Osteoblast (primary cell): ENCODE data around the gene FASN. TPM values are rescaled to one million over a fixed set of nuclear protein-coding genes. Genes with fewer than 3 reads are reported as not detected.

ENCODE experiments used
- DNase-seq: peaks from one replicate; pipeline ENCODE4 v3.0.0; 2011; ENCODE audit warnings: low spot score, mixed read lengths; ENCODE audit not compliant: insufficient read length; ENCODE audit errors: missing footprints
- H2AFZ ChIP-seq: 2 replicates; pipeline ENCODE4 v1.6.0; 2011; ENCODE audit warnings: mild to moderate bottlenecking, low read length
- H3K27ac ChIP-seq: 2 replicates; pipeline ENCODE4 v1.5.1; 2011; ENCODE audit warnings: mild to moderate bottlenecking, low read depth, low read length, moderate library complexity
- H3K27me3 ChIP-seq: 2 replicates; pipeline ENCODE4 v1.6.0; 2012; ENCODE audit warnings: mild to moderate bottlenecking, control low read depth, inconsistent platforms, low read length, moderate library complexity; ENCODE audit not compliant: insufficient read depth
- H3K36me3 ChIP-seq: 2 replicates; pipeline ENCODE4 v1.5.1; 2011; ENCODE audit warnings: mild to moderate bottlenecking, low read length, control low read depth, moderate library complexity; ENCODE audit not compliant: insufficient read depth
- H3K4me1 ChIP-seq: 2 replicates; pipeline ENCODE4 v1.5.1; 2011; ENCODE audit warnings: mild to moderate bottlenecking, low read length, control low read depth, moderate library complexity; ENCODE audit not compliant: insufficient read depth
- H3K4me2 ChIP-seq: 2 replicates; pipeline ENCODE4 v1.6.0; 2011; ENCODE audit warnings: mild to moderate bottlenecking, low read length; ENCODE audit not compliant: insufficient read depth
- H3K4me3 ChIP-seq: fragments of 200-600 bp; sonication (generic); 3 replicates; pipeline ENCODE4 v1.5.1; 2012; ENCODE audit warnings: mild to moderate bottlenecking, low read length, inconsistent platforms; ENCODE audit not compliant: insufficient read depth
- H3K79me2 ChIP-seq: 2 replicates; pipeline ENCODE4 v1.6.0; 2012; ENCODE audit warnings: mild to moderate bottlenecking, low read length, control low read depth, inconsistent platforms; ENCODE audit not compliant: insufficient read depth
- H3K9me3 ChIP-seq: 2 replicates; pipeline ENCODE4 v1.5.1; 2011; ENCODE audit warnings: low read depth, low read length, control low read depth
- H4K20me1 ChIP-seq: 2 replicates; pipeline ENCODE4 v1.6.0; 2012; ENCODE audit warnings: mild to moderate bottlenecking, low read length, control low read depth; ENCODE audit not compliant: insufficient read depth
- CTCF ChIP-seq: IDR thresholded peaks from 2 replicates; pipeline ENCODE4 v1.5.1; 2011; ENCODE audit warnings: mild to moderate bottlenecking, low read depth, low read length, moderate library complexity; ENCODE audit errors: extremely low read depth
- total RNA-seq: library from RNA; depleted of rRNA; stranded (reverse); fragments of >200 nt; gene quantifications from 2 replicates; pipeline ENCODE4 v1.2.3, GENCODE V29; 2012

FASN gene
- total RNA-seq, 1 donor: 142 TPM

- Histone ChIP-seq H3K27me3 (no peaks in the 10 kb centered on the region), H3K79me2 (peaks cover 37% of the 10 kb centered on the region), H4K20me1 (peaks cover 25% of the 10 kb centered on the region), H3K4me3 (no peak overlapping the region), H3K4me2 (no peak overlapping the region), H3K4me1 (peaks cover 17% of the 10 kb centered on the region), H3K36me3 (peaks cover 37% of the 10 kb centered on the region), H3K9me3 (no peaks in the 10 kb centered on the region), H3K27ac (no peak overlapping the region), H2AFZ (no peak overlapping the region)
- no peak for TF ChIP-seq CTCF
- peak; percentile 88 for DNase-seq
These were observed 2.9 kb downstream of the FASN start for GRCh38 chr17:82094931-82095776.

GRCh38 chr17:82092995-82093751, 4.9 kb downstream of the FASN start:
- peaks cover 37% of the 10 kb centered on the region for H3K79me2 ChIP-seq
- H3K4me1 ChIP-seq: peaks cover 10% of the 10 kb centered on the region
- H3K4me3 ChIP-seq: no peak overlapping the region
- no peak for TF ChIP-seq CTCF
- peak; percentile 80 for DNase-seq
- no peak overlapping the region for H3K27ac ChIP-seq
- H2AFZ ChIP-seq: no peak overlapping the region
- H3K36me3 ChIP-seq: peaks cover 51% of the 10 kb centered on the region
- no peaks in the 10 kb centered on the region for H3K9me3 ChIP-seq
- no peak overlapping the region for H3K4me2 ChIP-seq
- H3K27me3 ChIP-seq: no peaks in the 10 kb centered on the region
- peaks cover 25% of the 10 kb centered on the region for H4K20me1 ChIP-seq

- H3K27me3 ChIP-seq: no peaks in the 10 kb centered on the region
- no peaks in the 10 kb centered on the region for H3K9me3 ChIP-seq
- no peak overlapping the region for H3K27ac ChIP-seq
- peaks cover 25% of the 10 kb centered on the region for H4K20me1 ChIP-seq
- H3K4me2 ChIP-seq: no peak overlapping the region
- no peak overlapping the region for H3K4me3 ChIP-seq
- H3K79me2 ChIP-seq: peaks cover 37% of the 10 kb centered on the region
- peaks cover 57% of the 10 kb centered on the region for H3K36me3 ChIP-seq
- no peak for TF ChIP-seq CTCF
- peak; percentile 85 for DNase-seq
- H2AFZ ChIP-seq: no peak overlapping the region
- H3K4me1 ChIP-seq: peaks cover 10% of the 10 kb centered on the region
These were observed 5.4 kb downstream of the FASN start for GRCh38 chr17:82092628-82092994.

GRCh38 chr17:82092094-82092586, 5.9 kb downstream of the FASN start:
- Histone ChIP-seq H3K4me2 (no peak overlapping the region), H3K4me1 (peaks cover 10% of the 10 kb centered on the region), H3K9me3 (no peaks in the 10 kb centered on the region), H3K79me2 (peaks cover 33% of the 10 kb centered on the region), H3K4me3 (no peak overlapping the region), H3K27me3 (no peaks in the 10 kb centered on the region), H3K36me3 (peaks cover 61% of the 10 kb centered on the region), H4K20me1 (peaks cover 25% of the 10 kb centered on the region), H2AFZ (no peak overlapping the region), H3K27ac (no peak overlapping the region)
- no peak for TF ChIP-seq CTCF
- DNase-seq: peak; percentile 85
